SJCRH30 (cell line): ENCODE results near the gene CPN2. TPM values are rescaled to one million over a fixed set of nuclear protein-coding genes. Genes with fewer than 3 reads are reported as not detected.

Experiments used
- DNase-seq, 2 experiments: peaks; one replicate each; pipeline ENCODE4 v3.0.0-alpha.2; 2015 to 2020
- H3K27ac ChIP-seq: fragments of 250-450 bp; sonication (Bioruptor Pico); 2 replicates; pipeline ENCODE4 v1.5.1; 2020; ENCODE audit warnings: mild to moderate bottlenecking, moderate library complexity
- H3K27me3 ChIP-seq: fragments of 250-450 bp; sonication (Bioruptor Pico); 2 replicates; pipeline ENCODE4 v1.5.1; 2020; ENCODE audit warnings: mild to moderate bottlenecking, moderate library complexity
- H3K36me3 ChIP-seq: fragments of 250-450 bp; sonication (Bioruptor Pico); 2 replicates; pipeline ENCODE4 v1.5.1; 2020; ENCODE audit warnings: mild to moderate bottlenecking, moderate library complexity
- H3K4me1 ChIP-seq: fragments of 250-450 bp; sonication (Bioruptor Pico); 2 replicates; pipeline ENCODE4 v1.5.1; 2020; ENCODE audit warnings: mild to moderate bottlenecking, moderate library complexity
- H3K4me3 ChIP-seq: fragments of 250-450 bp; sonication (Bioruptor Pico); 2 replicates; pipeline ENCODE4 v1.5.1; 2020; ENCODE audit warnings: mild to moderate bottlenecking, moderate library complexity
- H3K9me3 ChIP-seq: fragments of 250-450 bp; sonication (Bioruptor Pico); replicated peaks from 2 replicates; pipeline ENCODE4 v1.5.1; 2020; ENCODE audit warnings: mild to moderate bottlenecking, moderate library complexity
- total RNA-seq: library from RNA; depleted of rRNA; stranded (reverse); fragments of >200 nt; shearing (Covaris generic); gene quantifications from 2 replicates; pipeline ENCODE4 v1.2.3, GENCODE V29; 2014

CPN2 gene
- total RNA-seq, 1 experiment from 2014 or later = not detected

GRCh38 chr3:194322678-194323211, 28.4 kb downstream of the CPN2 start:
- no peak overlapping the region for H3K27ac ChIP-seq
- no peaks in the 10 kb centered on the region for H3K27me3 ChIP-seq
- no peak for DNase-seq
- H3K9me3 ChIP-seq = 0 out of 2 replicates have a peak, but pooled peaks cover 3% of the 10 kb centered on the region
- no peak overlapping the region for H3K4me3 ChIP-seq
- no peaks in the 10 kb centered on the region for H3K4me1 ChIP-seq
- no peaks in the 10 kb centered on the region for H3K36me3 ChIP-seq

GRCh38 chr3:194321693-194322640, 29.2 kb downstream of the CPN2 start:
- H3K4me3 ChIP-seq = no peak overlapping the region
- no peaks in the 10 kb centered on the region for H3K4me1 ChIP-seq
- H3K27ac ChIP-seq = no peak overlapping the region
- no peaks in the 10 kb centered on the region for H3K36me3 ChIP-seq
- DNase-seq = no peak
- H3K9me3 ChIP-seq = 0 out of 2 replicates have a peak, but pooled peaks cover 3% of the 10 kb centered on the region
- H3K27me3 ChIP-seq = no peaks in the 10 kb centered on the region

GRCh38 chr3:194320744-194321243, 30.3 kb downstream of the CPN2 start:
- Histone ChIP-seq H3K9me3 (0 out of 2 replicates have a peak, but pooled peaks cover 3% of the 10 kb centered on the region), H3K27ac (no peak overlapping the region), H3K27me3 (no peaks in the 10 kb centered on the region), H3K36me3 (no peaks in the 10 kb centered on the region), H3K4me3 (no peak overlapping the region), H3K4me1 (no peaks in the 10 kb centered on the region)
- no peak for DNase-seq

- Histone ChIP-seq H3K36me3 (no peaks in the 10 kb centered on the region), H3K27me3 (no peaks in the 10 kb centered on the region), H3K4me3 (no peak overlapping the region), H3K9me3 (0 out of 2 replicates have a peak, but pooled peaks cover 3% of the 10 kb centered on the region), H3K27ac (no peak overlapping the region), H3K4me1 (peaks cover under 1% of the 10 kb centered on the region; the same call in 1 of the 2 replicates)
- no peak for DNase-seq
These were observed 31.0 kb downstream of the CPN2 start for GRCh38 chr3:194320100-194320499.

- Histone ChIP-seq H3K9me3 (0 out of 2 replicates have a peak, but pooled peaks cover 3% of the 10 kb centered on the region), H3K27ac (no peak overlapping the region), H3K27me3 (0 out of 2 replicates have a peak, but pooled peaks cover under 1% of the 10 kb centered on the region), H3K36me3 (no peaks in the 10 kb centered on the region), H3K4me1 (peaks cover 3% of the 10 kb centered on the region; the same call in 1 of the 2 replicates), H3K4me3 (no peak overlapping the region)
- no peak for DNase-seq
These were observed 32.5 kb downstream of the CPN2 start for GRCh38 chr3:194318511-194319161.

- Histone ChIP-seq H3K4me1 (peaks cover 3% of the 10 kb centered on the region; the same call in 1 of the 2 replicates), H3K27me3 (0 out of 2 replicates have a peak, but pooled peaks cover 4% of the 10 kb centered on the region), H3K4me3 (no peak overlapping the region)
These were observed 34.2 kb downstream of the CPN2 start for GRCh38 chr3:194316918-194317317.

GRCh38 chr3:194315965-194316361, 35.2 kb downstream of the CPN2 start:
- H3K9me3 ChIP-seq = 0 out of 2 replicates have a peak, but pooled peaks cover 3% of the 10 kb centered on the region
- H3K27me3 ChIP-seq = 0 out of 2 replicates have a peak, but pooled peaks cover 4% of the 10 kb centered on the region
- DNase-seq = no peak
- peaks cover 3% of the 10 kb centered on the region; the same call in 1 of the 2 replicates for H3K4me1 ChIP-seq
- H3K27ac ChIP-seq = no peak overlapping the region
- peak overlapping the region; percentile 61; the same call in 1 of the 2 replicates for H3K4me3 ChIP-seq
- no peaks in the 10 kb centered on the region for H3K36me3 ChIP-seq

More at GRCh38 chr3:194316918-194317317, 34.2 kb downstream of the CPN2 start:
- no peak for DNase-seq
- H3K9me3 ChIP-seq = 0 out of 2 replicates have a peak, but pooled peaks cover 3% of the 10 kb centered on the region
- no peak overlapping the region for H3K27ac ChIP-seq
- H3K36me3 ChIP-seq = no peaks in the 10 kb centered on the region

GRCh38 chr3:194315088-194315964, 35.8 kb downstream of the CPN2 start:
- no peaks in the 10 kb centered on the region for H3K36me3 ChIP-seq
- 0 out of 2 replicates have a peak, but pooled peaks cover 4% of the 10 kb centered on the region for H3K27me3 ChIP-seq
- 0 out of 2 replicates have a peak, but pooled peaks cover 3% of the 10 kb centered on the region for H3K9me3 ChIP-seq
- H3K4me1 ChIP-seq = peaks cover 3% of the 10 kb centered on the region; the same call in 1 of the 2 replicates
- peak; percentile 65 to 81 for DNase-seq
- peak overlapping the region; percentile 9; the same call in 1 of the 2 replicates for H3K27ac ChIP-seq
- peak overlapping the region; percentile 61 for H3K4me3 ChIP-seq

- peaks cover 3% of the 10 kb centered on the region; the same call in 1 of the 2 replicates for H3K4me1 ChIP-seq
- no peak overlapping the region; the same call in 1 of the 2 replicates for H3K4me3 ChIP-seq
- H3K9me3 ChIP-seq = 0 out of 2 replicates have a peak, but pooled peaks cover 3% of the 10 kb centered on the region
- H3K27ac ChIP-seq = no peak overlapping the region
- no peak for DNase-seq
- H3K27me3 ChIP-seq = 0 out of 2 replicates have a peak, but pooled peaks cover 4% of the 10 kb centered on the region
- no peaks in the 10 kb centered on the region for H3K36me3 ChIP-seq
These were observed 36.6 kb downstream of the CPN2 start for GRCh38 chr3:194314388-194315068.

- Histone ChIP-seq H3K9me3 (no peaks in the 10 kb centered on the region), H3K27me3 (0 out of 2 replicates have a peak, but pooled peaks cover 4% of the 10 kb centered on the region)
These were observed 37.4 kb downstream of the CPN2 start for GRCh38 chr3:194313560-194314387.

GRCh38 chr3:194312743-194313281, 38.3 kb downstream of the CPN2 start:
- Histone ChIP-seq H3K4me1 (peaks cover 3% of the 10 kb centered on the region; the same call in 1 of the 2 replicates), H3K9me3 (no peaks in the 10 kb centered on the region), H3K27me3 (0 out of 2 replicates have a peak, but pooled peaks cover 4% of the 10 kb centered on the region), H3K27ac (no peak overlapping the region), H3K36me3 (no peaks in the 10 kb centered on the region), H3K4me3 (no peak overlapping the region)
- no peak for DNase-seq

More at GRCh38 chr3:194313560-194314387, 37.4 kb downstream of the CPN2 start:
- no peak overlapping the region for H3K27ac ChIP-seq
- H3K4me3 ChIP-seq = no peak overlapping the region
- no peaks in the 10 kb centered on the region for H3K36me3 ChIP-seq
- DNase-seq = no peak
- H3K4me1 ChIP-seq = peaks cover 3% of the 10 kb centered on the region; the same call in 1 of the 2 replicates
